ENCODE results near the gene PTPRT.

DNA sequence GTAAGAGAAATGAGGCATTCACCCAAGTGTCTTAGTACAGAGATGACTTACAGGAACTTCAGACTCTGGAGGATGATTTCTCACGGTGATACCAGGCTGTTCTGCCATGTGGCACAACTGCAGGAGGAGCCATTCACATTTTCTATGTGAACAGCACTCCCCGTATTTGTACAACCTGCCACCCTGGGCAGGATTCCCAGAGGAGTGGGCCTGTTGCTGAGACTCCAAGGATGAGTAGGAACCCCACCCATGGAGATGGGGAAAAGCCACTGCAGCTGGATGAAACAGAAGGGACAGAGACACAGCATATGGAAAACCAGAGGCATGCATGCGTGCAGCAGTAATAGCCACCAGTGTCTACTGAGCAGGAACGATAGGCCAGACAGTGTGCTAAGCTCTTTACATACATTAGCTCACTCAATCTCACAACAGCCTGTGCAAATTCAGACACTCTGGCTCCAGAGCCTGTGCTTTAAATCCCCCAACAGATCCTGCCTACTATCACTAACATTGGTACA is 48.0 kb upstream of the PTPRT start:
- TF ChIP-seq, protein P1, sequence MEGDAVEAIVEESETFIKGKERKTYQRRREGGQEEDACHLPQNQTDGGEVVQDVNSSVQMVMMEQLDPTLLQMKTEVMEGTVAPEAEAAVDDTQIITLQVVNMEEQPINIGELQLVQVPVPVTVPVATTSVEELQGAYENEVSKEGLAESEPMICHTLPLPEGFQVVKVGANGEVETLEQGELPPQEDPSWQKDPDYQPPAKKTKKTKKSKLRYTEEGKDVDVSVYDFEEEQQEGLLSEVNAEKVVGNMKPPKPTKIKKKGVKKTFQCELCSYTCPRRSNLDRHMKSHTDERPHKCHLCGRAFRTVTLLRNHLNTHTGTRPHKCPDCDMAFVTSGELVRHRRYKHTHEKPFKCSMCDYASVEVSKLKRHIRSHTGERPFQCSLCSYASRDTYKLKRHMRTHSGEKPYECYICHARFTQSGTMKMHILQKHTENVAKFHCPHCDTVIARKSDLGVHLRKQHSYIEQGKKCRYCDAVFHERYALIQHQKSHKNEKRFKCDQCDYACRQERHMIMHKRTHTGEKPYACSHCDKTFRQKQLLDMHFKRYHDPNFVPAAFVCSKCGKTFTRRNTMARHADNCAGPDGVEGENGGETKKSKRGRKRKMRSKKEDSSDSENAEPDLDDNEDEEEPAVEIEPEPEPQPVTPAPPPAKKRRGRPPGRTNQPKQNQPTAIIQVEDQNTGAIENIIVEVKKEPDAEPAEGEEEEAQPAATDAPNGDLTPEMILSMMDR (conservative IDR thresholded peaks at IDR 0.05; ENCODE audit: low read depth in 2 of 2) = no peak
- no peak for TF ChIP-seq POLR2AphosphoS5 (IDR thresholded peaks at IDR 0.05; ENCODE audit: low read depth)
- no peak for TF ChIP-seq EZH2 (IDR thresholded peaks at IDR 0.05; ENCODE audit: low read depth, unreplicated experiment)
- no peak for TF ChIP-seq JUNB (IDR thresholded peaks at IDR 0.05; ENCODE audit: unreplicated experiment)
- TF ChIP-seq, protein P2, sequence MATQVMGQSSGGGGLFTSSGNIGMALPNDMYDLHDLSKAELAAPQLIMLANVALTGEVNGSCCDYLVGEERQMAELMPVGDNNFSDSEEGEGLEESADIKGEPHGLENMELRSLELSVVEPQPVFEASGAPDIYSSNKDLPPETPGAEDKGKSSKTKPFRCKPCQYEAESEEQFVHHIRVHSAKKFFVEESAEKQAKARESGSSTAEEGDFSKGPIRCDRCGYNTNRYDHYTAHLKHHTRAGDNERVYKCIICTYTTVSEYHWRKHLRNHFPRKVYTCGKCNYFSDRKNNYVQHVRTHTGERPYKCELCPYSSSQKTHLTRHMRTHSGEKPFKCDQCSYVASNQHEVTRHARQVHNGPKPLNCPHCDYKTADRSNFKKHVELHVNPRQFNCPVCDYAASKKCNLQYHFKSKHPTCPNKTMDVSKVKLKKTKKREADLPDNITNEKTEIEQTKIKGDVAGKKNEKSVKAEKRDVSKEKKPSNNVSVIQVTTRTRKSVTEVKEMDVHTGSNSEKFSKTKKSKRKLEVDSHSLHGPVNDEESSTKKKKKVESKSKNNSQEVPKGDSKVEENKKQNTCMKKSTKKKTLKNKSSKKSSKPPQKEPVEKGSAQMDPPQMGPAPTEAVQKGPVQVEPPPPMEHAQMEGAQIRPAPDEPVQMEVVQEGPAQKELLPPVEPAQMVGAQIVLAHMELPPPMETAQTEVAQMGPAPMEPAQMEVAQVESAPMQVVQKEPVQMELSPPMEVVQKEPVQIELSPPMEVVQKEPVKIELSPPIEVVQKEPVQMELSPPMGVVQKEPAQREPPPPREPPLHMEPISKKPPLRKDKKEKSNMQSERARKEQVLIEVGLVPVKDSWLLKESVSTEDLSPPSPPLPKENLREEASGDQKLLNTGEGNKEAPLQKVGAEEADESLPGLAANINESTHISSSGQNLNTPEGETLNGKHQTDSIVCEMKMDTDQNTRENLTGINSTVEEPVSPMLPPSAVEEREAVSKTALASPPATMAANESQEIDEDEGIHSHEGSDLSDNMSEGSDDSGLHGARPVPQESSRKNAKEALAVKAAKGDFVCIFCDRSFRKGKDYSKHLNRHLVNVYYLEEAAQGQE (IDR thresholded peaks at IDR 0.05; ENCODE audit: unreplicated experiment) = no peak
- TF ChIP-seq CREB1 (CRISPR knock-in tag; IDR thresholded peaks at IDR 0.05; ENCODE audit: low read depth) = no peak
- TF ChIP-seq EZH2phosphoT487 (IDR thresholded peaks at IDR 0.05; ENCODE audit: unreplicated experiment) = no peak
- no peak for TF ChIP-seq ETS1 (IDR thresholded peaks at IDR 0.05)
- no peak for TF ChIP-seq NANOG (IDR thresholded peaks at IDR 0.05; ENCODE audit: borderline replicate concordance)
- no peak for TF ChIP-seq ZNF331 (CRISPR knock-in tag; IDR thresholded peaks at IDR 0.05; ENCODE audit: low read depth)
- TF ChIP-seq, protein P3, sequence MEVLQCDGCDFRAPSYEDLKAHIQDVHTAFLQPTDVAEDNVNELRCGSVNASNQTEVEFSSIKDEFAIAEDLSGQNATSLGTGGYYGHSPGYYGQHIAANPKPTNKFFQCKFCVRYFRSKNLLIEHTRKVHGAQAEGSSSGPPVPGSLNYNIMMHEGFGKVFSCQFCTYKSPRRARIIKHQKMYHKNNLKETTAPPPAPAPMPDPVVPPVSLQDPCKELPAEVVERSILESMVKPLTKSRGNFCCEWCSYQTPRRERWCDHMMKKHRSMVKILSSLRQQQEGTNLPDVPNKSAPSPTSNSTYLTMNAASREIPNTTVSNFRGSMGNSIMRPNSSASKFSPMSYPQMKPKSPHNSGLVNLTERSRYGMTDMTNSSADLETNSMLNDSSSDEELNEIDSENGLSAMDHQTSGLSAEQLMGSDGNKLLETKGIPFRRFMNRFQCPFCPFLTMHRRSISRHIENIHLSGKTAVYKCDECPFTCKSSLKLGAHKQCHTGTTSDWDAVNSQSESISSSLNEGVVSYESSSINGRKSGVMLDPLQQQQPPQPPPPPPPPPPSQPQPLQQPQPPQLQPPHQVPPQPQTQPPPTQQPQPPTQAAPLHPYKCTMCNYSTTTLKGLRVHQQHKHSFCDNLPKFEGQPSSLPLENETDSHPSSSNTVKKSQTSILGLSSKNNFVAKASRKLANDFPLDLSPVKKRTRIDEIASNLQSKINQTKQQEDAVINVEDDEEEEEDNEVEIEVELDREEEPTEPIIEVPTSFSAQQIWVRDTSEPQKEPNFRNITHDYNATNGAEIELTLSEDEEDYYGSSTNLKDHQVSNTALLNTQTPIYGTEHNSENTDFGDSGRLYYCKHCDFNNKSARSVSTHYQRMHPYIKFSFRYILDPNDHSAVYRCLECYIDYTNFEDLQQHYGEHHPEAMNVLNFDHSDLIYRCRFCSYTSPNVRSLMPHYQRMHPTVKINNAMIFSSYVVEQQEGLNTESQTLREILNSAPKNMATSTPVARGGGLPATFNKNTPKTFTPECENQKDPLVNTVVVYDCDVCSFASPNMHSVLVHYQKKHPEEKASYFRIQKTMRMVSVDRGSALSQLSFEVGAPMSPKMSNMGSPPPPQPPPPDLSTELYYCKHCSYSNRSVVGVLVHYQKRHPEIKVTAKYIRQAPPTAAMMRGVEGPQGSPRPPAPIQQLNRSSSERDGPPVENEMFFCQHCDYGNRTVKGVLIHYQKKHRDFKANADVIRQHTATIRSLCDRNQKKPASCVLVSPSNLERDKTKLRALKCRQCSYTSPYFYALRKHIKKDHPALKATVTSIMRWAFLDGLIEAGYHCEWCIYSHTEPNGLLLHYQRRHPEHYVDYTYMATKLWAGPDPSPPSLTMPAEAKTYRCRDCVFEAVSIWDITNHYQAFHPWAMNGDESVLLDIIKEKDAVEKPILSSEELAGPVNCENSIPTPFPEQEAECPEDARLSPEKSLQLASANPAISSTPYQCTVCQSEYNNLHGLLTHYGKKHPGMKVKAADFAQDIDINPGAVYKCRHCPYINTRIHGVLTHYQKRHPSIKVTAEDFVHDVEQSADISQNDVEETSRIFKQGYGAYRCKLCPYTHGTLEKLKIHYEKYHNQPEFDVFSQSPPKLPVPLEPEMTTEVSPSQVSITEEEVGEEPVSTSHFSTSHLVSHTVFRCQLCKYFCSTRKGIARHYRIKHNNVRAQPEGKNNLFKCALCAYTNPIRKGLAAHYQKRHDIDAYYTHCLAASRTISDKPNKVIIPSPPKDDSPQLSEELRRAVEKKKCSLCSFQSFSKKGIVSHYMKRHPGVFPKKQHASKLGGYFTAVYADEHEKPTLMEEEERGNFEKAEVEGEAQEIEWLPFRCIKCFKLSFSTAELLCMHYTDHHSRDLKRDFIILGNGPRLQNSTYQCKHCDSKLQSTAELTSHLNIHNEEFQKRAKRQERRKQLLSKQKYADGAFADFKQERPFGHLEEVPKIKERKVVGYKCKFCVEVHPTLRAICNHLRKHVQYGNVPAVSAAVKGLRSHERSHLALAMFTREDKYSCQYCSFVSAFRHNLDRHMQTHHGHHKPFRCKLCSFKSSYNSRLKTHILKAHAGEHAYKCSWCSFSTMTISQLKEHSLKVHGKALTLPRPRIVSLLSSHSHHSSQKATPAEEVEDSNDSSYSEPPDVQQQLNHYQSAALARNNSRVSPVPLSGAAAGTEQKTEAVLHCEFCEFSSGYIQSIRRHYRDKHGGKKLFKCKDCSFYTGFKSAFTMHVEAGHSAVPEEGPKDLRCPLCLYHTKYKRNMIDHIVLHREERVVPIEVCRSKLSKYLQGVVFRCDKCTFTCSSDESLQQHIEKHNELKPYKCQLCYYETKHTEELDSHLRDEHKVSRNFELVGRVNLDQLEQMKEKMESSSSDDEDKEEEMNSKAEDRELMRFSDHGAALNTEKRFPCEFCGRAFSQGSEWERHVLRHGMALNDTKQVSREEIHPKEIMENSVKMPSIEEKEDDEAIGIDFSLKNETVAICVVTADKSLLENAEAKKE (CRISPR knock-in tag; IDR thresholded peaks at IDR 0.05) = no peak
